ENCODE data around the gene PFKP. TPM values are rescaled to one million over a fixed set of nuclear protein-coding genes. Genes with fewer than 3 reads are reported as not detected.

Gene PFKP
- total RNA-seq, 2 experiments from 2014 or later, result 217 to 219 TPM

GRCh38 chr10:3107426-3107961 is 40.1 kb downstream of the PFKP start:
- no peak overlapping the region for H3K4me3 Mint-ChIP-seq
- H3K9me3 Mint-ChIP-seq, result no peaks in the 10 kb centered on the region
- ChIA-PET POLR2A (interaction anchor here (0.6 to 1.1 kb wide), 4 partner anchors 9 to 65 kb away, joined by 3 read pairs; partner anchors contain the start of gene PITRM1), CTCF (interaction anchor here (0.6 to 1.1 kb wide), 2 partner anchors 9 to 568 kb away, joined by 4 read pairs; no protein-coding TSS in a partner anchor)
- H3K27me3 Mint-ChIP-seq, result no peaks in the 10 kb centered on the region
- no peak for TF ChIP-seq CTCF (IDR thresholded peaks at IDR 0.05)
- peaks cover 79% of the 10 kb centered on the region for H3K36me3 Mint-ChIP-seq (ENCODE audit: low read depth)
- ATAC-seq (no peak), DNase-seq (no peak)
- H3K27ac Mint-ChIP-seq, result no peak overlapping the region
- no peaks in the 10 kb centered on the region for H3K4me1 Mint-ChIP-seq (ENCODE audit: low read depth)
- intact Hi-C loops (cut with micrococcal nuclease), result no loop called here

GRCh38 chr10:3108033-3108432 is 40.7 kb downstream of the PFKP start:
- CTCF ChIA-PET, result interaction anchor here (0.6 to 1.2 kb wide), 3 partner anchors 8 to 567 kb away, joined by 3 to 4 read pairs (median 4); no protein-coding TSS in a partner anchor
- POLR2A ChIA-PET, result interaction anchor here (0.6 to 1.1 kb wide), 4 partner anchors 9 to 64 kb away, joined by 3 read pairs; partner anchors contain the start of gene PITRM1
- intact Hi-C loops (cut with micrococcal nuclease), result no loop called here

GRCh38 chr10:3108575-3109105 is 41.3 kb downstream of the PFKP start:
- Mint-ChIP-seq H3K4me1 (ENCODE audit: low read depth) (no peaks in the 10 kb centered on the region), H3K27ac (no peak overlapping the region), H3K36me3 (ENCODE audit: low read depth) (peaks cover 78% of the 10 kb centered on the region), H3K27me3 (no peaks in the 10 kb centered on the region), H3K9me3 (no peaks in the 10 kb centered on the region), H3K4me3 (no peak overlapping the region)
- DNase-seq (no peak), ATAC-seq (no peak)
- TF ChIP-seq CTCF (IDR thresholded peaks at IDR 0.05), result no peak
- CTCF ChIA-PET, result interaction anchor here (1.2 kb wide), 1 partner anchor 10 kb away, joined by 3 read pairs; no protein-coding TSS in a partner anchor
- intact Hi-C loops (cut with micrococcal nuclease), result no loop called here
- POLR2A ChIA-PET, result interaction anchor here (0.9 to 1.1 kb wide), 3 partner anchors 8 to 64 kb away, joined by 3 read pairs; partner anchors contain the start of gene PITRM1

More at GRCh38 chr10:3108033-3108432, 40.7 kb downstream of the PFKP start:
- DNase-seq, result no peak
- Mint-ChIP-seq H3K27me3 (no peaks in the 10 kb centered on the region), H3K27ac (no peak overlapping the region), H3K36me3 (ENCODE audit: low read depth) (peaks cover 78% of the 10 kb centered on the region), H3K9me3 (no peaks in the 10 kb centered on the region), H3K4me1 (ENCODE audit: low read depth) (no peaks in the 10 kb centered on the region), H3K4me3 (no peak overlapping the region)
- no peak for TF ChIP-seq CTCF (IDR thresholded peaks at IDR 0.05)
- no peak for ATAC-seq

- no peak for TF ChIP-seq CTCF (IDR thresholded peaks at IDR 0.05)
- ChIA-PET CTCF (interaction anchor here (1.2 kb wide), 1 partner anchor 9 kb away, joined by 3 read pairs; no protein-coding TSS in a partner anchor), POLR2A (interaction anchor here (1.2 to 1.5 kb wide), 2 partner anchors 10 to 11 kb away, joined by 3 read pairs; no protein-coding TSS in a partner anchor)
- no peaks in the 10 kb centered on the region for H3K9me3 Mint-ChIP-seq
- H3K27ac Mint-ChIP-seq, result no peak overlapping the region
- no peak overlapping the region for H3K4me3 Mint-ChIP-seq
- no peak for ATAC-seq
- intact Hi-C loops (cut with micrococcal nuclease), result no loop called here
- H3K36me3 Mint-ChIP-seq (ENCODE audit: low read depth), result peaks cover 79% of the 10 kb centered on the region
- no peaks in the 10 kb centered on the region for H3K27me3 Mint-ChIP-seq
- DNase-seq, result no peak
- no peaks in the 10 kb centered on the region for H3K4me1 Mint-ChIP-seq (ENCODE audit: low read depth)
Measured at GRCh38 chr10:3109196-3109595, 41.8 kb downstream of the PFKP start.

- TF ChIP-seq CTCF (IDR thresholded peaks at IDR 0.05), result no peak
- ChIA-PET CTCF (interaction anchor here (1.0 kb wide), 1 partner anchor 10 kb away, joined by 4 read pairs; no protein-coding TSS in a partner anchor), POLR2A (interaction anchor here (1.2 to 1.5 kb wide), 2 partner anchors 9 to 10 kb away, joined by 3 read pairs; no protein-coding TSS in a partner anchor)
- no peak for DNase-seq
- Mint-ChIP-seq H3K27me3 (no peaks in the 10 kb centered on the region), H3K4me1 (ENCODE audit: low read depth) (no peaks in the 10 kb centered on the region), H3K27ac (no peak overlapping the region), H3K36me3 (ENCODE audit: low read depth) (peaks cover 78% of the 10 kb centered on the region), H3K4me3 (no peak overlapping the region), H3K9me3 (no peaks in the 10 kb centered on the region)
- intact Hi-C loops (cut with micrococcal nuclease), result no loop called here
- no peak for ATAC-seq
Measured at GRCh38 chr10:3109633-3110032, 42.3 kb downstream of the PFKP start.

All from activated CD8-positive, alpha-beta T cell treated with anti-CD3 and anti-CD28 coated beads for 36 hours (primary cell).